ENCODE results near the gene GALNT2. TPM values are rescaled to one million over a fixed set of nuclear protein-coding genes. Genes with fewer than 3 reads are reported as not detected.

The GALNT2 gene
- total RNA-seq, 1 experiment from 2014 or later: 152 TPM

GRCh38 chr1:230215031-230215430 is 148.0 kb downstream of the GALNT2 start:
- Histone ChIP-seq H3K9me3 (ENCODE audit: control insufficient read depth, insufficient read depth, low read depth, low read length) (no peaks in the 10 kb centered on the region), H3K4me3 (ENCODE audit: low read depth in 2 of 2, low read length in 2 of 2) (no peak overlapping the region), H3K4me1 (ENCODE audit: control insufficient read depth, insufficient read depth, low read length) (no peaks in the 10 kb centered on the region), H3K27ac (ENCODE audit: low read length) (no peak overlapping the region), H3K27me3 (ENCODE audit: control insufficient read depth, insufficient read depth, low read length) (no peaks in the 10 kb centered on the region), H3K36me3 (ENCODE audit: control insufficient read depth, insufficient read depth, low read length) (no peaks in the 10 kb centered on the region; the same call in 1 of the 2 replicates)
- CTCF ChIA-PET: no interaction called here
- no TSS peak for BruUV-seq (replicated peaks)
- TF ChIP-seq TCF7L2 (IDR thresholded peaks at IDR 0.05; ENCODE audit: low read depth, low read length) (no peak), CTCF (IDR thresholded peaks at IDR 0.05) (no peak; the same call in 1 of the 2 replicates), POLR2AphosphoS5 (IDR thresholded peaks at IDR 0.05; ENCODE audit: low read depth, low read length) (no peak)
- intact Hi-C loops (cut with micrococcal nuclease; ENCODE audit: unreplicated experiment): no loop called here
- in situ Hi-C loops (cut with HindIII; ENCODE audit: low pct_unique_long_range_greater_than_20kb, low sequenced_read_pairs): no loop called here
- ATAC-seq (no peak), DNase-seq (ENCODE audit: low read depth, low spot score) (no peak)
- POLR2A ChIA-PET: no interaction called here

- TF ChIP-seq, protein P1, sequence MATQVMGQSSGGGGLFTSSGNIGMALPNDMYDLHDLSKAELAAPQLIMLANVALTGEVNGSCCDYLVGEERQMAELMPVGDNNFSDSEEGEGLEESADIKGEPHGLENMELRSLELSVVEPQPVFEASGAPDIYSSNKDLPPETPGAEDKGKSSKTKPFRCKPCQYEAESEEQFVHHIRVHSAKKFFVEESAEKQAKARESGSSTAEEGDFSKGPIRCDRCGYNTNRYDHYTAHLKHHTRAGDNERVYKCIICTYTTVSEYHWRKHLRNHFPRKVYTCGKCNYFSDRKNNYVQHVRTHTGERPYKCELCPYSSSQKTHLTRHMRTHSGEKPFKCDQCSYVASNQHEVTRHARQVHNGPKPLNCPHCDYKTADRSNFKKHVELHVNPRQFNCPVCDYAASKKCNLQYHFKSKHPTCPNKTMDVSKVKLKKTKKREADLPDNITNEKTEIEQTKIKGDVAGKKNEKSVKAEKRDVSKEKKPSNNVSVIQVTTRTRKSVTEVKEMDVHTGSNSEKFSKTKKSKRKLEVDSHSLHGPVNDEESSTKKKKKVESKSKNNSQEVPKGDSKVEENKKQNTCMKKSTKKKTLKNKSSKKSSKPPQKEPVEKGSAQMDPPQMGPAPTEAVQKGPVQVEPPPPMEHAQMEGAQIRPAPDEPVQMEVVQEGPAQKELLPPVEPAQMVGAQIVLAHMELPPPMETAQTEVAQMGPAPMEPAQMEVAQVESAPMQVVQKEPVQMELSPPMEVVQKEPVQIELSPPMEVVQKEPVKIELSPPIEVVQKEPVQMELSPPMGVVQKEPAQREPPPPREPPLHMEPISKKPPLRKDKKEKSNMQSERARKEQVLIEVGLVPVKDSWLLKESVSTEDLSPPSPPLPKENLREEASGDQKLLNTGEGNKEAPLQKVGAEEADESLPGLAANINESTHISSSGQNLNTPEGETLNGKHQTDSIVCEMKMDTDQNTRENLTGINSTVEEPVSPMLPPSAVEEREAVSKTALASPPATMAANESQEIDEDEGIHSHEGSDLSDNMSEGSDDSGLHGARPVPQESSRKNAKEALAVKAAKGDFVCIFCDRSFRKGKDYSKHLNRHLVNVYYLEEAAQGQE (IDR thresholded peaks at IDR 0.05; ENCODE audit: insufficient read depth in 1 of 2, low read depth in 2 of 2, low read length in 1 of 2): no peak
- TF ChIP-seq TCF7L2 (IDR thresholded peaks at IDR 0.05; ENCODE audit: low read depth, low read length): no peak
- TF ChIP-seq CTCF (IDR thresholded peaks at IDR 0.05): no peak
- TF ChIP-seq SIN3A (IDR thresholded peaks at IDR 0.05; ENCODE audit: borderline replicate concordance, insufficient read depth, low read depth, low read length): no peak
- no peak for TF ChIP-seq POLR2AphosphoS5 (IDR thresholded peaks at IDR 0.05; ENCODE audit: low read depth, low read length)
- POLR2A ChIA-PET: no interaction called here
- no peak for DNase-seq (ENCODE audit: low read depth, low spot score)
- CTCF ChIA-PET: no interaction called here
- Histone ChIP-seq H3K4me1 (ENCODE audit: control insufficient read depth, insufficient read depth, low read length) (no peaks in the 10 kb centered on the region), H3K9me3 (ENCODE audit: control insufficient read depth, insufficient read depth, low read depth, low read length) (no peaks in the 10 kb centered on the region), H3K27ac (ENCODE audit: low read length) (no peak overlapping the region), H3K27me3 (ENCODE audit: control insufficient read depth, insufficient read depth, low read length) (no peaks in the 10 kb centered on the region), H3K4me3 (ENCODE audit: low read depth in 2 of 2, low read length in 2 of 2) (no peak overlapping the region), H3K36me3 (ENCODE audit: control insufficient read depth, insufficient read depth, low read length) (no peaks in the 10 kb centered on the region; the same call in 1 of the 2 replicates)
- ATAC-seq: no peak
- no TSS peak for BruUV-seq (replicated peaks)
- in situ Hi-C loops (cut with HindIII; ENCODE audit: low pct_unique_long_range_greater_than_20kb, low sequenced_read_pairs) (no loop called here), intact Hi-C loops (cut with micrococcal nuclease; ENCODE audit: unreplicated experiment) (no loop called here)
These were observed 148.5 kb downstream of the GALNT2 start for GRCh38 chr1:230215529-230215928.
